Neural crest cell (in vitro differentiated cells): Measurements from ENCODE around the gene GPR37. TPM values are rescaled to one million over a fixed set of nuclear protein-coding genes. Genes with fewer than 3 reads are reported as not detected.

Experiments used
- DNase-seq: peaks from one replicate; pipeline ENCODE4 v3.0.0; 2021; ENCODE audit warnings: low read depth, mixed read lengths, low spot score
- H3K27ac Mint-ChIP-seq: one replicate; pipeline ENCODE4 v1.8.0; 2021; ENCODE audit warnings: mild to moderate bottlenecking, mixed read lengths; ENCODE audit not compliant: unreplicated experiment
- H3K27me3 Mint-ChIP-seq: 2 replicates; pipeline ENCODE4 v1.8.0; 2021; ENCODE audit warnings: low read depth, mild to moderate bottlenecking, mixed read lengths
- H3K36me3 Mint-ChIP-seq: 2 replicates; pipeline ENCODE4 v1.8.0; 2021; ENCODE audit warnings: low read depth, mild to moderate bottlenecking, mixed read lengths
- H3K4me1 Mint-ChIP-seq: 2 replicates; pipeline ENCODE4 v1.8.0; 2021; ENCODE audit warnings: mixed read lengths
- H3K4me3 Mint-ChIP-seq: one replicate; pipeline ENCODE4 v1.8.0; 2021; ENCODE audit warnings: mild to moderate bottlenecking, mixed read lengths
- H3K9me3 Mint-ChIP-seq: 2 replicates; pipeline ENCODE4 v1.8.0; 2021; ENCODE audit warnings: mixed read lengths
- CTCF ChIP-seq: fragments of 200-600 bp; sonication (generic); conservative IDR thresholded peaks from 2 replicates; pipeline ENCODE4 v1.5.0; 2021; ENCODE audit warnings: antibody characterized with exemption, mild to moderate bottlenecking
- total RNA-seq: library from RNA; stranded (reverse); gene quantifications from 2 replicates; pipeline ENCODE4 v1.2.1, GENCODE V29; 2021

The GPR37 gene
- total RNA-seq, 1 donor from 2014 or later: 4.9 TPM

DNA sequence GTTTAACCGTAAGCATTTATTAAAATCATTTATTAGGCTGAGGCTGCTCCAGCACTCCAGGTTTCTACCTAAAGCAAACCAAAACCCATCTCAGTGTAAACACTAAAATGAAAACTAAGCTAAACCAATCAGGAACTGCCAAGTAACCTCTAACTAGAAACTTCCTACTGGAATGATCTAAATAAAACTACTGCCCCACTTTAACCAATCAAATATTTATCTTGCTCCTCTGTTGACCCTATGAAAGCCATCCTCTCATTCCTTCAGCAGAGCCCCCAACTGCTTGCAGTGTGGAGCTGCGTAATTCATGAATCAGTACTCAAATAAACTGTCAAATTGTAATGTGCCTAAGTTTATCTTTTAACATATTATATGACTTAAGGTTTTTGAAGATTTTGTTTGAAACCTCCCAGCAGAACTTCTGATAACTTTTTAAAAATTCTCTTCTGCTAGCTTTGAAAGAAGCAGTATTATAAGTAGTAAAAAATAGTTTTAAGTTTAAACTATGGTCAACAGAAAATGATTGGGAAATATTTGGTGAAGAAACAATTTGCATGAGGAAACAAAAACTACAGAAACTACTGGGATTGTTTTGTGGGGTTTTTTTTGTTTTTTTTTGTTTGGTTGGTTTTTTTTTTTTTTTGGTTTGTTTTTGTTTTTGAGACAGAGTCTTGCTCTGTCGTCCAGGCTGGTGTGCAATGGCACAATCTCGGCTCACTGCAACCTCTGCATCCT lies 47.4 kb downstream of the GPR37 start:
- no peak overlapping the region for H3K4me3 Mint-ChIP-seq
- DNase-seq: no peak
- no peaks in the 10 kb centered on the region for H3K27me3 Mint-ChIP-seq
- no peak overlapping the region for H3K27ac Mint-ChIP-seq
- peaks cover 5% of the 10 kb centered on the region for H3K9me3 Mint-ChIP-seq
- TF ChIP-seq CTCF: no peak
- no peaks in the 10 kb centered on the region for H3K36me3 Mint-ChIP-seq
- H3K4me1 Mint-ChIP-seq: peaks cover 14% of the 10 kb centered on the region

DNA sequence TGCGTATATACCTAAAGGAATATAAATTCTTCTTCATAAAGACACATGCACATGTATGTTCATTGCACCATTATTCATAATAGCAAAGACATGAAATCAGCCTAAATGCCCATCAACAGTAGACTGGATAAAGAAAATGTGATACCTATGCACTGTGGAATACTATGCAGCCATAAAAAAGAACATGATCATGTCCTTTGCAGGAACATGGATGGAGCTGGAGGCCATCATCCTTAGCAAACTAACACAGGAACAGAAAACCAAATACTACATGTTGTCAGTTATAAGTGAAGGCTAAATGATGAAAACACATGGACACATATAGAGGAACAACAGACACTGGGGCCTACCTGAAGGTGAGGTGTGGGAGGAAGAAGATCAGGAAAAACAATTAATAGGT lies 48.7 kb downstream of the GPR37 start:
- no peak for DNase-seq
- no peaks in the 10 kb centered on the region for H3K27me3 Mint-ChIP-seq
- peaks cover 8% of the 10 kb centered on the region for H3K4me1 Mint-ChIP-seq
- H3K36me3 Mint-ChIP-seq: no peaks in the 10 kb centered on the region
- H3K4me3 Mint-ChIP-seq: no peak overlapping the region
- no peak for TF ChIP-seq CTCF
- no peak overlapping the region for H3K27ac Mint-ChIP-seq
- peaks cover 5% of the 10 kb centered on the region for H3K9me3 Mint-ChIP-seq

DNA sequence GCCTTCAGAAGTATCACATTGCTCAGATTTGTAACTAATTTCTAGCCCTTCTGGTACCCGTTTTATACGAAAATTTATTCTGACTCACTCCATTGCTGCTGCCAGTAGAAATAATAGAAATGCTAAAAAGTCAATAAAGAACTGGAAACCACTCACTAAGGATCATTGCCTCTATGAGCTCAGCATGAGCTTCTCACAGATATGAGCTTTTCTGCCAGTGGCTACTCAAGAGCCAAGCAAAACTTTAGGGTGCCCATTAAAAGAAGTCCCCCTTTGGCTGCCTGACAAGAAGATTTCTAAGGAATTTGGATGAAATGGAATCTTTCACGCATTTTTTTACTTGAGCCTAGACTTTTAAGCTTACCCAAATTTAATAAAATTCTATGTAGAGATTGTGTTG lies 52.5 kb downstream of the GPR37 start:
- H3K9me3 Mint-ChIP-seq: peaks cover 8% of the 10 kb centered on the region
- no peak for DNase-seq
- H3K27me3 Mint-ChIP-seq: no peaks in the 10 kb centered on the region
- H3K4me1 Mint-ChIP-seq: peaks cover 9% of the 10 kb centered on the region
- no peak overlapping the region for H3K27ac Mint-ChIP-seq
- no peak for TF ChIP-seq CTCF
- peaks cover 4% of the 10 kb centered on the region for H3K36me3 Mint-ChIP-seq
- no peak overlapping the region for H3K4me3 Mint-ChIP-seq

GRCh38 chr7:124712017-124712416 lies 53.6 kb downstream of the GPR37 start:
- no peak for TF ChIP-seq CTCF
- Mint-ChIP-seq H3K27ac (no peak overlapping the region), H3K4me1 (peaks cover 7% of the 10 kb centered on the region), H3K4me3 (no peak overlapping the region), H3K27me3 (no peaks in the 10 kb centered on the region), H3K36me3 (peaks cover 8% of the 10 kb centered on the region), H3K9me3 (peaks cover 16% of the 10 kb centered on the region)
- no peak for DNase-seq

- H3K27me3 Mint-ChIP-seq: no peaks in the 10 kb centered on the region
- peaks cover 4% of the 10 kb centered on the region for H3K4me1 Mint-ChIP-seq
- H3K36me3 Mint-ChIP-seq: peaks cover 6% of the 10 kb centered on the region
- H3K27ac Mint-ChIP-seq: no peak overlapping the region
- no peak overlapping the region for H3K4me3 Mint-ChIP-seq
- no peak for TF ChIP-seq CTCF
- no peak for DNase-seq
- peaks cover 15% of the 10 kb centered on the region for H3K9me3 Mint-ChIP-seq
Measured at GRCh38 chr7:124702385-124702784, 63.2 kb downstream of the GPR37 start.
